Naive thymus-derived CD4-positive, alpha-beta T cell (primary cell): Measurements from ENCODE around the gene IL1RAPL2. TPM values are rescaled to one million over a fixed set of nuclear protein-coding genes. Genes with fewer than 3 reads are reported as not detected.

Experiments used
- ATAC-seq: fragments of 150-1000 bp; cut with Tn5 transposase; 2 replicates; pipeline ENCODE4 v1.10.0; 2021; ENCODE audit warnings: mild to moderate bottlenecking, moderate library complexity
- CTCF ChIA-PET: fragments of 350-600 bp; sonication (Branson Sonifier 250); formaldehyde crosslinking; loops from one replicate; lab custom pipeline; 2021; ENCODE audit warnings: antibody characterized with exemption; lab: Charles Lee
- POLR2A ChIA-PET: fragments of 350-600 bp; sonication (Branson Sonifier 250); formaldehyde crosslinking; loops from one replicate; lab custom pipeline; 2021; ENCODE audit warnings: antibody characterized with exemption, inconsistent platforms; lab: Charles Lee
- DNase-seq, 9 donors: peaks; one replicate each; pipeline versions ENCODE4 v3.0.0 to v3.0.0-alpha.2; 2020 to 2022; ENCODE audit warnings: mixed read lengths in 1 of 9
- H3K27ac ChIP-seq: one replicate; pipeline ENCODE4 v1.7.0; 2013; ENCODE audit warnings: mild to moderate bottlenecking, low read depth, low read length, moderate library complexity
- H3K27me3 ChIP-seq, 2 donors: one replicate each; pipeline ENCODE4 v1.7.0; 2013; ENCODE audit warnings: low read length in 2 of 2, mild to moderate bottlenecking in 2 of 2, moderate library complexity in 2 of 2; ENCODE audit not compliant: control insufficient read depth in 2 of 2, insufficient read depth in 2 of 2
- H3K36me3 ChIP-seq, 3 experiments: 1 replicate in 2 of 3; 2 replicates in 1 of 3; pipeline ENCODE4 v1.7.0; 2013; ENCODE audit warnings: low read length in 3 of 3, mild to moderate bottlenecking in 3 of 3, moderate library complexity in 1 of 3; ENCODE audit not compliant: insufficient read depth in 3 of 3, control insufficient read depth in 2 of 3
- H3K4me1 ChIP-seq, 2 donors: one replicate each; pipeline ENCODE4 v1.7.0; 2013; ENCODE audit warnings: low read length in 2 of 2, mild to moderate bottlenecking in 2 of 2, moderate library complexity in 1 of 2; ENCODE audit not compliant: control insufficient read depth in 2 of 2, insufficient read depth in 2 of 2
- H3K4me3 ChIP-seq: 2 replicates; pipeline ENCODE4 v1.7.0; 2013; ENCODE audit warnings: mild to moderate bottlenecking, low read length
- H3K9me3 ChIP-seq, 3 experiments: 1 replicate in 2 of 3; 2 replicates in 1 of 3; pipeline ENCODE4 v1.7.0; 2013; ENCODE audit warnings: low read length in 3 of 3; ENCODE audit not compliant: control insufficient read depth in 2 of 3
- H3K27ac Mint-ChIP-seq, 9 donors: one replicate each; pipeline ENCODE4 v1.8.0; 2020 to 2022; ENCODE audit warnings: mixed read lengths in 9 of 9, mild to moderate bottlenecking in 8 of 9, moderate library complexity in 5 of 9, inconsistent platforms in 2 of 9
- H3K27me3 Mint-ChIP-seq, 5 donors: one replicate each; pipeline ENCODE4 v1.8.0; 2021 to 2022; ENCODE audit warnings: mixed read lengths in 5 of 5, mild to moderate bottlenecking in 1 of 5
- H3K36me3 Mint-ChIP-seq, 5 donors: one replicate each; pipeline ENCODE4 v1.8.0; 2020 to 2022; ENCODE audit warnings: mixed read lengths in 5 of 5, mild to moderate bottlenecking in 3 of 5, inconsistent platforms in 1 of 5
- H3K4me1 Mint-ChIP-seq, 7 donors: one replicate each; pipeline ENCODE4 v1.8.0; 2020 to 2022; ENCODE audit warnings: mixed read lengths in 7 of 7, mild to moderate bottlenecking in 3 of 7, inconsistent platforms in 1 of 7
- H3K4me3 Mint-ChIP-seq, 10 donors: one replicate each; pipeline ENCODE4 v1.8.0; 2020 to 2022; ENCODE audit warnings: mild to moderate bottlenecking in 10 of 10, mixed read lengths in 10 of 10, moderate library complexity in 6 of 10, inconsistent platforms in 2 of 10
- H3K9me3 Mint-ChIP-seq, 11 donors: one replicate each; pipeline ENCODE4 v1.8.0; 2020 to 2022; ENCODE audit warnings: mixed read lengths in 11 of 11, mild to moderate bottlenecking in 4 of 11, inconsistent platforms in 1 of 11, moderate library complexity in 1 of 11
- intact Hi-C, 2 donors: fragments of 100-400 bp; cut with micrococcal nuclease; formaldehyde crosslinking; loops; one replicate each; pipeline ENCODE4 v1.15.1; 2023
- polyA plus RNA-seq, 2 donors: library from polyadenylated mRNA; unstranded; fragments of 300-500 nt; fragmentation: Illumina TruSeq; gene quantifications; one replicate each; pipeline ENCODE4 v1.2.3, GENCODE V29; 2021
- total RNA-seq, 6 experiments: library from RNA in 5 of 6; stranded (reverse) in 5 of 6; gene quantifications; 1 replicate in 5 of 6; 2 replicates in 1 of 6; pipeline ENCODE4 v1.2.3 and lab custom pipeline; 2021 to 2026

The IL1RAPL2 gene
- total and polyA plus RNA-seq, 7 experiments from 2014 or later = not detected

- Histone ChIP-seq H3K27ac (no peak overlapping the region), H3K36me3 (no peaks in the 10 kb centered on the region), H3K27me3 (no peaks in the 10 kb centered on the region), H3K4me1 (no peaks in the 10 kb centered on the region), H3K4me3 (no peak overlapping the region), H3K9me3 (no peaks in the 10 kb centered on the region)
- ChIA-PET CTCF (no interaction called here), POLR2A (no interaction called here)
- H3K4me1 Mint-ChIP-seq = peaks cover 0 to 1% (median 0%) of the 10 kb centered on the region in 7 donors
- H3K27me3 Mint-ChIP-seq = no peaks in the 10 kb centered on the region
- DNase-seq (no peak), ATAC-seq (no peak)
- H3K36me3 Mint-ChIP-seq = no peaks in the 10 kb centered on the region
- peaks cover 0 to 5% (median 0%) of the 10 kb centered on the region in 11 donors for H3K9me3 Mint-ChIP-seq
- intact Hi-C loops = no loop called here
- H3K4me3 Mint-ChIP-seq = no peak overlapping the region
- no peak overlapping the region for H3K27ac Mint-ChIP-seq
Measured at GRCh38 chrX:105460376-105460775, 894.4 kb downstream of the IL1RAPL2 start.

GRCh38 chrX:105461016-105461415 lies 895.0 kb downstream of the IL1RAPL2 start:
- intact Hi-C loops = no loop called here
- no peak for DNase-seq
- Mint-ChIP-seq H3K27ac (no peak overlapping the region), H3K36me3 (no peaks in the 10 kb centered on the region), H3K4me3 (no peak overlapping the region), H3K9me3 (peaks cover 0 to 5% (median 0%) of the 10 kb centered on the region in 11 donors), H3K4me1 (peaks cover 0 to 1% (median 0%) of the 10 kb centered on the region in 7 donors), H3K27me3 (no peaks in the 10 kb centered on the region)
- H3K4me3 ChIP-seq = no peak overlapping the region
- no peak for ATAC-seq
- no peaks in the 10 kb centered on the region for H3K4me1 ChIP-seq
- ChIA-PET CTCF (no interaction called here), POLR2A (no interaction called here)
- no peak overlapping the region for H3K27ac ChIP-seq
- H3K27me3 ChIP-seq = no peaks in the 10 kb centered on the region
- no peaks in the 10 kb centered on the region for H3K9me3 ChIP-seq
- H3K36me3 ChIP-seq = no peaks in the 10 kb centered on the region

GRCh38 chrX:105462186-105462585 lies 896.2 kb downstream of the IL1RAPL2 start:
- Histone ChIP-seq H3K4me3 (no peak overlapping the region), H3K27me3 (no peaks in the 10 kb centered on the region), H3K4me1 (no peaks in the 10 kb centered on the region), H3K27ac (no peak overlapping the region), H3K36me3 (no peaks in the 10 kb centered on the region), H3K9me3 (no peaks in the 10 kb centered on the region)
- H3K27me3 Mint-ChIP-seq = no peaks in the 10 kb centered on the region
- CTCF ChIA-PET = no interaction called here
- DNase-seq (no peak), ATAC-seq (no peak)
- intact Hi-C loops = no loop called here
- H3K36me3 Mint-ChIP-seq = no peaks in the 10 kb centered on the region
- POLR2A ChIA-PET = no interaction called here
- H3K4me1 Mint-ChIP-seq = peaks cover 0 to 1% (median 0%) of the 10 kb centered on the region in 7 donors
- H3K27ac Mint-ChIP-seq = no peak overlapping the region
- H3K9me3 Mint-ChIP-seq = peaks cover 0 to 5% (median 0%) of the 10 kb centered on the region in 11 donors
- no peak overlapping the region for H3K4me3 Mint-ChIP-seq

GRCh38 chrX:105463473-105463872 lies 897.5 kb downstream of the IL1RAPL2 start:
- ChIA-PET POLR2A (no interaction called here), CTCF (no interaction called here)
- H3K27ac Mint-ChIP-seq = no peak overlapping the region

GRCh38 chrX:105464618-105465017 lies 898.6 kb downstream of the IL1RAPL2 start:
- intact Hi-C loops = no loop called here
- CTCF ChIA-PET = no interaction called here
- Histone ChIP-seq H3K36me3 (no peaks in the 10 kb centered on the region), H3K27ac (no peak overlapping the region), H3K27me3 (no peaks in the 10 kb centered on the region), H3K9me3 (no peaks in the 10 kb centered on the region), H3K4me3 (no peak overlapping the region), H3K4me1 (no peaks in the 10 kb centered on the region)
- ATAC-seq (no peak), DNase-seq (no peak)
- Mint-ChIP-seq H3K4me1 (no peaks in the 10 kb centered on the region), H3K9me3 (peaks cover 0 to 12% (median 0%) of the 10 kb centered on the region in 11 donors), H3K27me3 (no peaks in the 10 kb centered on the region), H3K4me3 (no peak overlapping the region), H3K27ac (no peak overlapping the region), H3K36me3 (no peaks in the 10 kb centered on the region)
- POLR2A ChIA-PET = no interaction called here

More at GRCh38 chrX:105463473-105463872, 897.5 kb downstream of the IL1RAPL2 start:
- Histone ChIP-seq H3K27ac (no peak overlapping the region), H3K4me3 (no peak overlapping the region), H3K9me3 (no peaks in the 10 kb centered on the region), H3K36me3 (no peaks in the 10 kb centered on the region), H3K27me3 (no peaks in the 10 kb centered on the region), H3K4me1 (no peaks in the 10 kb centered on the region)
- Mint-ChIP-seq H3K9me3 (peaks cover 0 to 5% (median 0%) of the 10 kb centered on the region in 11 donors), H3K27me3 (no peaks in the 10 kb centered on the region), H3K36me3 (no peaks in the 10 kb centered on the region), H3K4me3 (no peak overlapping the region), H3K4me1 (no peaks in the 10 kb centered on the region)
- intact Hi-C loops = no loop called here
- DNase-seq (no peak), ATAC-seq (no peak)

- Mint-ChIP-seq H3K27me3 (no peaks in the 10 kb centered on the region), H3K27ac (no peak overlapping the region), H3K4me1 (no peaks in the 10 kb centered on the region), H3K9me3 (peaks cover 0 to 11% (median 0%) of the 10 kb centered on the region in 11 donors), H3K4me3 (no peak overlapping the region), H3K36me3 (no peaks in the 10 kb centered on the region)
- POLR2A ChIA-PET = no interaction called here
- CTCF ChIA-PET = no interaction called here
- DNase-seq = no peak
- ATAC-seq = no peak
- Histone ChIP-seq H3K4me3 (no peak overlapping the region), H3K9me3 (no peaks in the 10 kb centered on the region), H3K4me1 (no peaks in the 10 kb centered on the region), H3K27me3 (no peaks in the 10 kb centered on the region), H3K27ac (no peak overlapping the region), H3K36me3 (no peaks in the 10 kb centered on the region)
- intact Hi-C loops = no loop called here
Measured at GRCh38 chrX:105468741-105469140, 902.7 kb downstream of the IL1RAPL2 start.

GRCh38 chrX:105471597-105471996 lies 905.6 kb downstream of the IL1RAPL2 start:
- Histone ChIP-seq H3K27me3 (no peaks in the 10 kb centered on the region), H3K4me1 (no peaks in the 10 kb centered on the region), H3K27ac (no peak overlapping the region), H3K36me3 (no peaks in the 10 kb centered on the region), H3K9me3 (no peaks in the 10 kb centered on the region), H3K4me3 (no peak overlapping the region)
- ChIA-PET CTCF (no interaction called here), POLR2A (no interaction called here)
- no peak overlapping the region for H3K27ac Mint-ChIP-seq
- no peak for ATAC-seq
- H3K27me3 Mint-ChIP-seq = no peaks in the 10 kb centered on the region
- no peak overlapping the region for H3K4me3 Mint-ChIP-seq
- no peaks in the 10 kb centered on the region for H3K36me3 Mint-ChIP-seq
- no peaks in the 10 kb centered on the region for H3K4me1 Mint-ChIP-seq
- intact Hi-C loops = no loop called here
- H3K9me3 Mint-ChIP-seq = peaks cover 0 to 11% (median 0%) of the 10 kb centered on the region in 11 donors
- no peak for DNase-seq
